Testis (tissue), 3 donors: ENCODE results near the gene CAPZB. TPM values are rescaled to one million over a fixed set of nuclear protein-coding genes. Genes with fewer than 3 reads are reported as not detected.

ENCODE experiments used
- DNase-seq: peaks from one replicate; pipeline ENCODE4 v3.0.0-alpha.2; 2019
- H3K27ac ChIP-seq, 2 donors: fragments of 200-600 bp; sonication (generic); one replicate each; pipeline ENCODE4 v1.5.1; 2019
- H3K27me3 ChIP-seq: fragments of 200-600 bp; sonication (generic); one replicate; pipeline ENCODE4 v1.5.1; 2019
- H3K36me3 ChIP-seq: fragments of 200-600 bp; sonication (generic); one replicate; pipeline ENCODE4 v1.5.1; 2017; ENCODE audit warnings: low read depth; ENCODE audit errors: missing control alignments
- H3K4me1 ChIP-seq: fragments of 200-600 bp; sonication (generic); one replicate; pipeline ENCODE4 v1.5.1; 2019
- H3K4me3 ChIP-seq, 2 donors: fragments of 200-600 bp; sonication (generic); one replicate each; pipeline ENCODE4 v1.5.1; 2017 to 2019
- H3K9me3 ChIP-seq: fragments of 200-600 bp; sonication (generic); one replicate; pipeline ENCODE4 v1.5.1; 2017
- POLR2A ChIP-seq: fragments of 450-650 bp; IDR thresholded peaks from one replicate; pipeline ENCODE4 v1.6.1; 2017; ENCODE audit warnings: antibody characterized with exemption, mild to moderate bottlenecking, moderate library complexity
- WGBS, 2 donors: methylation state at CpG; one replicate each; pipeline ENCODE4 v1.1.5; 2018; 5-methylcytosine and 5-hydroxymethylcytosine counted together
- intact Hi-C: fragments of 100-400 bp; cut with DNase I; formaldehyde crosslinking; loops from one replicate; pipeline ENCODE4 v1.15.1; 2023; ENCODE audit warnings: low total_unique reads
- polyA plus RNA-seq: library from polyadenylated mRNA; stranded (reverse); fragments of 350-450 nt; fragmentation: Illumina TruSeq; extraction: RNeasy Lipid Tissue Mini Kit (QIAGEN cat#74804); gene quantifications from one replicate; pipeline ENCODE4 v1.2.3, GENCODE V29; 2014; ENCODE audit warnings: low read depth, low replicate concordance; ENCODE audit not compliant: insufficient read depth
- total RNA-seq, 2 donors: library from RNA; depleted of rRNA; stranded (reverse); fragments of >200 nt; gene quantifications; one replicate each; pipeline ENCODE4 v1.2.3, GENCODE V29; 2016
- TF ChIP-seq, protein P1 (sequence below), 3 experiments: fragments of 450-650 bp in 2 of 3; fragments of 200-600 bp in 1 of 3; sonication (generic) in 1 of 3; IDR thresholded peaks; one replicate each; pipeline ENCODE4 v1.5.1; 2016 to 2019; ENCODE audit warnings: antibody characterized with exemption in 3 of 3, mild to moderate bottlenecking in 2 of 3, moderate library complexity in 1 of 3

The CAPZB gene
- total and polyA plus RNA-seq, 3 donors from 2014 or later = 147 to 502 (median 207) TPM

GRCh38 chr1:19496527-19496874 is 11.2 kb upstream of the CAPZB start:
- intact Hi-C loops = no loop called here
- peak overlapping the region in 1 of 2 donors; percentile 59 for H3K27ac ChIP-seq

GRCh38 chr1:19495799-19496526 is 10.6 kb upstream of the CAPZB start:
- H3K4me3 ChIP-seq = no peak overlapping the region
- H3K36me3 ChIP-seq = no peaks in the 10 kb centered on the region
- no peaks in the 10 kb centered on the region for H3K27me3 ChIP-seq
- no peak for DNase-seq
- no peaks in the 10 kb centered on the region for H3K9me3 ChIP-seq
- 51 to 62% methylated on average over 3 of the region's 3 CpGs for WGBS, 2 donors
- H3K4me1 ChIP-seq = peaks cover 12% of the 10 kb centered on the region
- intact Hi-C loops = no loop called here
- no peak for TF ChIP-seq POLR2A
- TF ChIP-seq, protein P1, sequence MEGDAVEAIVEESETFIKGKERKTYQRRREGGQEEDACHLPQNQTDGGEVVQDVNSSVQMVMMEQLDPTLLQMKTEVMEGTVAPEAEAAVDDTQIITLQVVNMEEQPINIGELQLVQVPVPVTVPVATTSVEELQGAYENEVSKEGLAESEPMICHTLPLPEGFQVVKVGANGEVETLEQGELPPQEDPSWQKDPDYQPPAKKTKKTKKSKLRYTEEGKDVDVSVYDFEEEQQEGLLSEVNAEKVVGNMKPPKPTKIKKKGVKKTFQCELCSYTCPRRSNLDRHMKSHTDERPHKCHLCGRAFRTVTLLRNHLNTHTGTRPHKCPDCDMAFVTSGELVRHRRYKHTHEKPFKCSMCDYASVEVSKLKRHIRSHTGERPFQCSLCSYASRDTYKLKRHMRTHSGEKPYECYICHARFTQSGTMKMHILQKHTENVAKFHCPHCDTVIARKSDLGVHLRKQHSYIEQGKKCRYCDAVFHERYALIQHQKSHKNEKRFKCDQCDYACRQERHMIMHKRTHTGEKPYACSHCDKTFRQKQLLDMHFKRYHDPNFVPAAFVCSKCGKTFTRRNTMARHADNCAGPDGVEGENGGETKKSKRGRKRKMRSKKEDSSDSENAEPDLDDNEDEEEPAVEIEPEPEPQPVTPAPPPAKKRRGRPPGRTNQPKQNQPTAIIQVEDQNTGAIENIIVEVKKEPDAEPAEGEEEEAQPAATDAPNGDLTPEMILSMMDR (IDR thresholded peaks at IDR 0.05) = no peak
- peak overlapping the region; percentile 37 to 59 for H3K27ac ChIP-seq

More at GRCh38 chr1:19496527-19496874, 11.2 kb upstream of the CAPZB start:
- Histone ChIP-seq H3K9me3 (no peaks in the 10 kb centered on the region), H3K27me3 (no peaks in the 10 kb centered on the region), H3K36me3 (no peaks in the 10 kb centered on the region), H3K4me1 (peaks cover 12% of the 10 kb centered on the region), H3K4me3 (no peak overlapping the region)
- 82 to 100% methylated on average over 1 of the region's 1 CpG for WGBS, 2 donors
- no peak for DNase-seq
- TF ChIP-seq, protein P1 (IDR thresholded peaks at IDR 0.05) = no peak
- no peak for TF ChIP-seq POLR2A

DNA sequence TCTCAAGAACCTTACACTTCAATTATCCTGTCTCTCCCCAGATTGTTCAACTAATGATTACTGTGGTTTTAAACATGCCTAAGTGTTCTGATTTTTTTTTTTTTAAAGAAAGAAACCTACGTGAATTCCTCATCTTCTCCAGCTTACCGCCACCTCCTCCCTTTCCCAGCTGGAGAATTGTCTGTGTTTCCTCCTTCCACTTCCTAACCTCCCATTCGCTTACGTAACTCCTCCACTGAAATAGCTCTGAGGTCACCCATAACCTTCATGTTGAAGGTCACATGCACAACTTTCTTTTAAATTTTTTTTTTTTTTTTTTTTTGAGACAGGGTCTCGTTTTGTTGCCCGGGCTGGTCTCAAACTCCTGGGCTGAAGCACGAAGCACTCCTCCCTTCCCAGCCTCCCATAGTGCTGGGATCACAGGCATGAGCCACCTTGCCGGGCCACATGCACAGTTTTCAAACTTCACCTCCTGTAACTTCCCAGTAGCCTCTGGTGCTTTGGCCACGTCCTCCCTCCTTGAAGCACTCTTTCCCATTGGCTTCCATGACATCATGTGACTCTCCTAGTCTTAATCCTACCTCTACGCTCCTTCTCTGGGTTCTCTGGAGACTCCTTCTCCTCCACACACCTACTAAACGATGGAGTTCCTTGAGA is 9.8 kb upstream of the CAPZB start:
- peaks cover 12% of the 10 kb centered on the region for H3K4me1 ChIP-seq
- TF ChIP-seq POLR2A = no peak
- TF ChIP-seq, protein P1 (IDR thresholded peaks at IDR 0.05) = no peak
- no peaks in the 10 kb centered on the region for H3K27me3 ChIP-seq
- WGBS, 2 donors = 55 to 60% methylated on average over 11 of the region's 11 CpGs
- intact Hi-C loops = no loop called here
- peak overlapping the region; percentile 37 to 59 for H3K27ac ChIP-seq
- H3K9me3 ChIP-seq = no peaks in the 10 kb centered on the region
- H3K36me3 ChIP-seq = no peaks in the 10 kb centered on the region
- no peak for DNase-seq
- H3K4me3 ChIP-seq = no peak overlapping the region

GRCh38 chr1:19493547-19493946 is 8.2 kb upstream of the CAPZB start:
- H3K27ac ChIP-seq = no peak overlapping the region
- H3K36me3 ChIP-seq = no peaks in the 10 kb centered on the region
- 91 to 95% methylated on average over 2 of the region's 2 CpGs for WGBS, 2 donors
- H3K27me3 ChIP-seq = no peaks in the 10 kb centered on the region
- TF ChIP-seq POLR2A = no peak
- TF ChIP-seq, protein P1 (IDR thresholded peaks at IDR 0.05) = no peak
- intact Hi-C loops = no loop called here
- no peaks in the 10 kb centered on the region for H3K9me3 ChIP-seq
- DNase-seq = no peak
- peaks cover 12% of the 10 kb centered on the region for H3K4me1 ChIP-seq
- H3K4me3 ChIP-seq = no peak overlapping the region
